WTC11 (cell line): ENCODE data around the gene SH3BGR. TPM values are rescaled to one million over a fixed set of nuclear protein-coding genes. Genes with fewer than 3 reads are reported as not detected.
A peak's percentile ranks its signal among the peaks of the same experiment; 100 is the strongest.

ENCODE experiments used
- ATAC-seq: fragments of 200-7000 bp; cut with Tn5 transposase; 2 replicates; pipeline ENCODE4 v1.10.0; 2021; ENCODE audit warnings: mild to moderate bottlenecking, moderate library complexity
- CTCF ChIA-PET: fragments of 300-600 bp; sonication (Branson Sonifier 250); formaldehyde crosslinking; loops from one replicate; lab custom pipeline; 2021; ENCODE audit warnings: antibody characterized with exemption; lab: Charles Lee
- POLR2A ChIA-PET: fragments of 350-600 bp; sonication (Branson Sonifier 250); formaldehyde crosslinking; loops from one replicate; lab custom pipeline; 2021; ENCODE audit warnings: antibody characterized with exemption; lab: Charles Lee
- DNase-seq: peaks from one replicate; pipeline ENCODE4 v3.0.0; 2021; ENCODE audit warnings: low spot score
- H3K27ac Mint-ChIP-seq: 2 replicates; pipeline ENCODE4 v1.8.0; 2021; ENCODE audit warnings: mixed read lengths
- H3K27me3 Mint-ChIP-seq: 2 replicates; pipeline ENCODE4 v1.8.0; 2021; ENCODE audit warnings: low read depth, mild to moderate bottlenecking, moderate library complexity, mixed read lengths
- H3K36me3 Mint-ChIP-seq: 2 replicates; pipeline ENCODE4 v1.8.0; 2021; ENCODE audit warnings: mixed read lengths
- H3K4me1 Mint-ChIP-seq: 2 replicates; pipeline ENCODE4 v1.8.0; 2022; ENCODE audit warnings: mixed read lengths
- H3K4me3 Mint-ChIP-seq: 2 replicates; pipeline ENCODE4 v1.8.0; 2021; ENCODE audit warnings: mild to moderate bottlenecking, moderate library complexity, mixed read lengths
- H3K9me3 Mint-ChIP-seq: 2 replicates; pipeline ENCODE4 v1.8.0; 2021; ENCODE audit warnings: mixed read lengths
- ATF6 ChIP-seq: sonication (generic); formaldehyde crosslinking; IDR thresholded peaks from 2 replicates; pipeline ENCODE4 v1.8.1; 2023; ENCODE audit warnings: mild to moderate bottlenecking, missing genetic modification reagents
- CDX4 ChIP-seq: fragments of 250-450 bp; sonication (Bioruptor Pico); IDR thresholded peaks from 2 replicates; pipeline ENCODE4 v1.9.0; 2021; ENCODE audit warnings: moderate library complexity, mild to moderate bottlenecking, inconsistent platforms, borderline replicate concordance
- CREB1 ChIP-seq: sonication (generic); formaldehyde crosslinking; IDR thresholded peaks from 2 replicates; pipeline ENCODE4 v1.8.0; 2023; ENCODE audit warnings: mild to moderate bottlenecking, missing genetic modification reagents
- ELF4 ChIP-seq: sonication (generic); formaldehyde crosslinking; IDR thresholded peaks from 2 replicates; pipeline ENCODE4 v1.8.1; 2022; ENCODE audit warnings: low read depth, mild to moderate bottlenecking, moderate library complexity, missing genetic modification reagents
- HMGA2 ChIP-seq: fragments of 250-450 bp; sonication (Bioruptor Pico); IDR thresholded peaks from 2 replicates; pipeline ENCODE4 v1.4.0; 2021; ENCODE audit warnings: mild to moderate bottlenecking, moderate library complexity
- IRF1 ChIP-seq: sonication (generic); formaldehyde crosslinking; IDR thresholded peaks from 2 replicates; pipeline ENCODE4 v1.8.0; 2023; ENCODE audit warnings: missing genetic modification reagents
- JUN ChIP-seq: sonication (generic); formaldehyde crosslinking; IDR thresholded peaks from 2 replicates; pipeline ENCODE4 v1.8.0; 2023; ENCODE audit warnings: mild to moderate bottlenecking, missing genetic modification reagents
- NFE2L1 ChIP-seq: sonication (generic); formaldehyde crosslinking; IDR thresholded peaks from 2 replicates; pipeline ENCODE4 v1.8.1; 2023; ENCODE audit warnings: missing genetic modification reagents
- NR2C2 ChIP-seq: sonication (generic); formaldehyde crosslinking; IDR thresholded peaks from 2 replicates; pipeline ENCODE4 v1.8.0; 2022; ENCODE audit warnings: mild to moderate bottlenecking, missing genetic modification reagents
- RORB ChIP-seq: fragments of 250-450 bp; sonication (Bioruptor Pico); IDR thresholded peaks from 2 replicates; pipeline ENCODE4 v1.9.0; 2021; ENCODE audit warnings: mild to moderate bottlenecking
- SMAD4 ChIP-seq: sonication (generic); formaldehyde crosslinking; IDR thresholded peaks from 2 replicates; pipeline ENCODE4 v1.8.0; 2022; ENCODE audit warnings: mild to moderate bottlenecking, missing genetic modification reagents
- TEAD4 ChIP-seq: sonication (generic); formaldehyde crosslinking; IDR thresholded peaks from 2 replicates; pipeline ENCODE4 v1.8.0; 2022; ENCODE audit warnings: mild to moderate bottlenecking, missing genetic modification reagents
- TP53 ChIP-seq: sonication (generic); formaldehyde crosslinking; IDR thresholded peaks from 2 replicates; pipeline ENCODE4 v1.8.1; 2023; ENCODE audit warnings: mild to moderate bottlenecking, missing genetic modification reagents
- USF2 ChIP-seq: sonication (generic); formaldehyde crosslinking; IDR thresholded peaks from 2 replicates; pipeline ENCODE4 v1.8.1; 2023; ENCODE audit warnings: mild to moderate bottlenecking, missing genetic modification reagents, moderate library complexity
- ZNF219 ChIP-seq: sonication (generic); formaldehyde crosslinking; IDR thresholded peaks from 2 replicates; pipeline ENCODE4 v1.8.0; 2023; ENCODE audit warnings: missing genetic modification reagents, mild to moderate bottlenecking, borderline replicate concordance
- ZNF396 ChIP-seq: fragments of 250-450 bp; sonication (Bioruptor Pico); IDR thresholded peaks from 2 replicates; pipeline ENCODE4 v1.8.0; 2021; ENCODE audit warnings: mild to moderate bottlenecking, moderate library complexity, borderline replicate concordance
- total RNA-seq: library from RNA; stranded (reverse); gene quantifications from 3 replicates; pipeline ENCODE4 v1.2.3, GENCODE V29; 2021
- TF ChIP-seq, protein P1 (sequence below): sonication (generic); formaldehyde crosslinking; IDR thresholded peaks from 2 replicates; pipeline ENCODE4 v1.8.1; 2022; ENCODE audit warnings: mild to moderate bottlenecking, moderate library complexity, missing genetic modification reagents
- TF ChIP-seq, protein P2 (sequence below): fragments of 250-450 bp; sonication (Bioruptor Pico); conservative IDR thresholded peaks from 2 replicates; pipeline ENCODE4 v1.9.0; 2021; ENCODE audit warnings: mild to moderate bottlenecking
- TF ChIP-seq, protein P3 (sequence below): sonication (generic); formaldehyde crosslinking; IDR thresholded peaks from 2 replicates; pipeline ENCODE4 v1.8.1; 2023; ENCODE audit warnings: mild to moderate bottlenecking, missing genetic modification reagents, borderline replicate concordance
- TF ChIP-seq, protein P4 (sequence below): sonication (generic); formaldehyde crosslinking; IDR thresholded peaks from 2 replicates; pipeline ENCODE4 v1.8.0; 2022; ENCODE audit warnings: mild to moderate bottlenecking, missing genetic modification reagents
- TF ChIP-seq, protein P5 (sequence below): fragments of 250-450 bp; sonication (Bioruptor Pico); IDR thresholded peaks from 2 replicates; pipeline ENCODE4 v2.1.2; 2022; ENCODE audit warnings: mild to moderate bottlenecking, moderate library complexity

The SH3BGR gene
- total RNA-seq, 1 experiment from 2014 or later, result 3.2 TPM

- no peak overlapping the region for H3K27ac Mint-ChIP-seq
- peaks cover 3% of the 10 kb centered on the region for H3K36me3 Mint-ChIP-seq
- no peak overlapping the region for H3K4me3 Mint-ChIP-seq
- DNase-seq, result no peak
- ATAC-seq, result no peak
- CTCF ChIA-PET, result no interaction called here
- TF ChIP-seq ZNF219 (CRISPR knock-in tag) (no peak), TEAD4 (CRISPR knock-in tag) (no peak), ATF6 (no peak), JUN (CRISPR knock-in tag) (no peak), HMGA2 (CRISPR knock-in tag) (no peak), CREB1 (CRISPR knock-in tag) (no peak), CDX4 (CRISPR knock-in tag) (no peak), TP53 (no peak), NFE2L1 (no peak), IRF1 (CRISPR knock-in tag) (no peak), SMAD4 (no peak), NR2C2 (CRISPR knock-in tag) (no peak), ELF4 (no peak), USF2 (CRISPR knock-in tag) (no peak), ZNF396 (CRISPR knock-in tag) (no peak)
- TF ChIP-seq, protein P1, sequence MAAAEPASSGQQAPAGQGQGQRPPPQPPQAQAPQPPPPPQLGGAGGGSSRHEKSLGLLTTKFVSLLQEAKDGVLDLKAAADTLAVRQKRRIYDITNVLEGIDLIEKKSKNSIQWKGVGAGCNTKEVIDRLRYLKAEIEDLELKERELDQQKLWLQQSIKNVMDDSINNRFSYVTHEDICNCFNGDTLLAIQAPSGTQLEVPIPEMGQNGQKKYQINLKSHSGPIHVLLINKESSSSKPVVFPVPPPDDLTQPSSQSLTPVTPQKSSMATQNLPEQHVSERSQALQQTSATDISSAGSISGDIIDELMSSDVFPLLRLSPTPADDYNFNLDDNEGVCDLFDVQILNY (CRISPR knock-in tag), result no peak
- TF ChIP-seq, protein P2, sequence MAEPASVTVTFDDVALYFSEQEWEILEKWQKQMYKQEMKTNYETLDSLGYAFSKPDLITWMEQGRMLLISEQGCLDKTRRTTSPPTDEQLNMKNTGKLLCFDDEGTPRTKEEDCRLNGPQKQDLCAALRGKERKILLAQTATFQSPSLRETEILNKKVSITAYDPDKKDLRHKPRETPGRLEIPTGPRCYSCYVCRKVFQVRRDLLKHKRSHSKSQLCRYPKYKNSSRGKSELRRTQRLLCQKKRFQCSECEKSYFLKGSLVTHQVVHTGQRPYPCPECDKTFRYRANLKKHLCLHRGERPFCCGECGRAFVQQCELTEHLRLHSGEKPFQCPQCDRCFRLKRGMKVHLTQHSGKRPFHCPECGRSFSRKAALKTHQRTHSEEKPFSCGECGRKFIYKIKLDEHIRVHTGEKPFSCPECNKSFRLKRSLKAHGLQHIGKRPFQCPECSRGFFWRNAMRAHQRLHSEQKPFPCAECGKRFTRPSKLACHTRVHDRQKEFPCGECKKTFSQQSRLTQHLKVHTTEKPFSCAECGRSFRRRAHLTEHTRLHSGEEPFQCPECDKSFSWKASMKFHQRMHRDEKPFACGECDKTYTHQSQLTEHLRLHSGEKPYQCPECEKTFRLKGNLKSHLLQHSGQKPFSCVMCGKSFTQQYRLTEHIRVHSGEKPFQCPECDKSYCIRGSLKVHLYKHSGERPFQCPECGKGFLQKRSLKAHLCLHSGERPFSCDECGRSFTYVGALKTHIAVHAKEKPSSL (CRISPR knock-in tag), result no peak
- TF ChIP-seq, all 79 proteins: peak for 0
- peaks cover 53% of the 10 kb centered on the region for H3K4me1 Mint-ChIP-seq
- peaks cover 10% of the 10 kb centered on the region; the same call in 1 of the 2 replicates for H3K9me3 Mint-ChIP-seq
- POLR2A ChIA-PET, result no interaction called here
- H3K27me3 Mint-ChIP-seq, result peaks cover 13% of the 10 kb centered on the region
Measured at GRCh38 chr21:39531840-39532239, 80.1 kb downstream of the SH3BGR start.

GRCh38 chr21:39533545-39534380, 82.0 kb downstream of the SH3BGR start:
- ATAC-seq, result no peak
- Mint-ChIP-seq H3K36me3 (peaks cover 13% of the 10 kb centered on the region), H3K4me3 (no peak overlapping the region), H3K4me1 (peaks cover 57% of the 10 kb centered on the region), H3K9me3 (peaks cover 18% of the 10 kb centered on the region), H3K27me3 (peaks cover 3% of the 10 kb centered on the region; the same call in 1 of the 2 replicates), H3K27ac (peak overlapping the region; percentile 83)
- POLR2A ChIA-PET, result interaction anchor here (0.7 kb wide), 1 partner anchor 22 kb away, joined by 3 read pairs; no protein-coding TSS in a partner anchor
- DNase-seq, result no peak
- CTCF ChIA-PET, result interaction anchor here (1.6 kb wide), 1 partner anchor 15 kb away, joined by 4 read pairs; no protein-coding TSS in a partner anchor
- TF ChIP-seq, protein P3, sequence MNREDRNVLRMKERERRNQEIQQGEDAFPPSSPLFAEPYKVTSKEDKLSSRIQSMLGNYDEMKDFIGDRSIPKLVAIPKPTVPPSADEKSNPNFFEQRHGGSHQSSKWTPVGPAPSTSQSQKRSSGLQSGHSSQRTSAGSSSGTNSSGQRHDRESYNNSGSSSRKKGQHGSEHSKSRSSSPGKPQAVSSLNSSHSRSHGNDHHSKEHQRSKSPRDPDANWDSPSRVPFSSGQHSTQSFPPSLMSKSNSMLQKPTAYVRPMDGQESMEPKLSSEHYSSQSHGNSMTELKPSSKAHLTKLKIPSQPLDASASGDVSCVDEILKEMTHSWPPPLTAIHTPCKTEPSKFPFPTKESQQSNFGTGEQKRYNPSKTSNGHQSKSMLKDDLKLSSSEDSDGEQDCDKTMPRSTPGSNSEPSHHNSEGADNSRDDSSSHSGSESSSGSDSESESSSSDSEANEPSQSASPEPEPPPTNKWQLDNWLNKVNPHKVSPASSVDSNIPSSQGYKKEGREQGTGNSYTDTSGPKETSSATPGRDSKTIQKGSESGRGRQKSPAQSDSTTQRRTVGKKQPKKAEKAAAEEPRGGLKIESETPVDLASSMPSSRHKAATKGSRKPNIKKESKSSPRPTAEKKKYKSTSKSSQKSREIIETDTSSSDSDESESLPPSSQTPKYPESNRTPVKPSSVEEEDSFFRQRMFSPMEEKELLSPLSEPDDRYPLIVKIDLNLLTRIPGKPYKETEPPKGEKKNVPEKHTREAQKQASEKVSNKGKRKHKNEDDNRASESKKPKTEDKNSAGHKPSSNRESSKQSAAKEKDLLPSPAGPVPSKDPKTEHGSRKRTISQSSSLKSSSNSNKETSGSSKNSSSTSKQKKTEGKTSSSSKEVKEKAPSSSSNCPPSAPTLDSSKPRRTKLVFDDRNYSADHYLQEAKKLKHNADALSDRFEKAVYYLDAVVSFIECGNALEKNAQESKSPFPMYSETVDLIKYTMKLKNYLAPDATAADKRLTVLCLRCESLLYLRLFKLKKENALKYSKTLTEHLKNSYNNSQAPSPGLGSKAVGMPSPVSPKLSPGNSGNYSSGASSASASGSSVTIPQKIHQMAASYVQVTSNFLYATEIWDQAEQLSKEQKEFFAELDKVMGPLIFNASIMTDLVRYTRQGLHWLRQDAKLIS (CRISPR knock-in tag), result no peak
- TF ChIP-seq, protein P4, sequence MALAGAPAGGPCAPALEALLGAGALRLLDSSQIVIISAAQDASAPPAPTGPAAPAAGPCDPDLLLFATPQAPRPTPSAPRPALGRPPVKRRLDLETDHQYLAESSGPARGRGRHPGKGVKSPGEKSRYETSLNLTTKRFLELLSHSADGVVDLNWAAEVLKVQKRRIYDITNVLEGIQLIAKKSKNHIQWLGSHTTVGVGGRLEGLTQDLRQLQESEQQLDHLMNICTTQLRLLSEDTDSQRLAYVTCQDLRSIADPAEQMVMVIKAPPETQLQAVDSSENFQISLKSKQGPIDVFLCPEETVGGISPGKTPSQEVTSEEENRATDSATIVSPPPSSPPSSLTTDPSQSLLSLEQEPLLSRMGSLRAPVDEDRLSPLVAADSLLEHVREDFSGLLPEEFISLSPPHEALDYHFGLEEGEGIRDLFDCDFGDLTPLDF, result no peak
- TF ChIP-seq, protein P5, sequence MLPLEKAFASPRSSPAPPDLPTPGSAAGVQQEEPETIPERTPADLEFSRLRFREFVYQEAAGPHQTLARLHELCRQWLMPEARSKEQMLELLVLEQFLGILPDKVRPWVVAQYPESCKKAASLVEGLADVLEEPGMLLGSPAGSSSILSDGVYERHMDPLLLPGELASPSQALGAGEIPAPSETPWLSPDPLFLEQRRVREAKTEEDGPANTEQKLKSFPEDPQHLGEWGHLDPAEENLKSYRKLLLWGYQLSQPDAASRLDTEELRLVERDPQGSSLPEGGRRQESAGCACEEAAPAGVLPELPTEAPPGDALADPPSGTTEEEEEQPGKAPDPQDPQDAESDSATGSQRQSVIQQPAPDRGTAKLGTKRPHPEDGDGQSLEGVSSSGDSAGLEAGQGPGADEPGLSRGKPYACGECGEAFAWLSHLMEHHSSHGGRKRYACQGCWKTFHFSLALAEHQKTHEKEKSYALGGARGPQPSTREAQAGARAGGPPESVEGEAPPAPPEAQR (CRISPR knock-in tag), result no peak
- TF ChIP-seq RORB (CRISPR knock-in tag), result no peak
